Measurements from ENCODE around the gene AKAP3. TPM values are rescaled to one million over a fixed set of nuclear protein-coding genes. Genes with fewer than 3 reads are reported as not detected.

The AKAP3 gene
- total RNA-seq, 4 donors from 2014 or later: 2.0 to 7.7 (median 3.0) TPM

GRCh38 chr12:4665236-4665635 is 16.4 kb upstream of the AKAP3 start:
- intact Hi-C loops (cut with DNase I): no loop called here
- no peaks in the 10 kb centered on the region for H3K9me3 ChIP-seq
- WGBS, 2 donors: 94% methylated on average over 3 of the region's 3 CpGs

GRCh38 chr12:4663971-4664505 is 15.2 kb upstream of the AKAP3 start:
- intact Hi-C loops (cut with DNase I): no loop called here
- Histone ChIP-seq H3K9me3 (no peaks in the 10 kb centered on the region), H3K27ac (no peak overlapping the region), H3K4me1 (no peaks in the 10 kb centered on the region), H3K4me3 (replicated peaks in 1 of 3) (no peak overlapping the region), H3K36me3 (peaks cover 66 to 75% of the 10 kb centered on the region in 2 donors), H3K27me3 (no peaks in the 10 kb centered on the region)
- WGBS, 2 donors: 60 to 72% methylated on average over 3 of the region's 3 CpGs
- no peak for DNase-seq
- TF ChIP-seq CTCF (IDR thresholded peaks at IDR 0.05): no peak
- TF ChIP-seq POLR2A (IDR thresholded peaks at IDR 0.05): no peak

More at GRCh38 chr12:4665236-4665635, 16.4 kb upstream of the AKAP3 start:
- H3K27ac ChIP-seq: no peak overlapping the region
- TF ChIP-seq CTCF (IDR thresholded peaks at IDR 0.05) (no peak), POLR2A (IDR thresholded peaks at IDR 0.05) (no peak)
- H3K27me3 ChIP-seq: no peaks in the 10 kb centered on the region
- H3K4me3 ChIP-seq (replicated peaks in 1 of 3): no peak overlapping the region
- H3K36me3 ChIP-seq: peaks cover 66 to 75% of the 10 kb centered on the region in 2 donors
- DNase-seq: no peak
- no peaks in the 10 kb centered on the region for H3K4me1 ChIP-seq

- no peak overlapping the region for H3K27ac ChIP-seq
- H3K4me1 ChIP-seq: peaks cover 11 to 13% of the 10 kb centered on the region in 2 donors
- intact Hi-C loops (cut with DNase I): no loop called here
- 84 to 86% methylated on average over 2 of the region's 2 CpGs for WGBS, 2 donors
- no peaks in the 10 kb centered on the region for H3K27me3 ChIP-seq
- no peak for DNase-seq
- TF ChIP-seq POLR2A (IDR thresholded peaks at IDR 0.05): no peak
- no peak for TF ChIP-seq CTCF (IDR thresholded peaks at IDR 0.05)
- H3K36me3 ChIP-seq: peaks cover 15 to 33% of the 10 kb centered on the region in 2 donors
- H3K4me3 ChIP-seq (replicated peaks in 1 of 3): no peak overlapping the region
- no peaks in the 10 kb centered on the region for H3K9me3 ChIP-seq
These were observed 4.8 kb upstream of the AKAP3 start for GRCh38 chr12:4653691-4654090.

DNA sequence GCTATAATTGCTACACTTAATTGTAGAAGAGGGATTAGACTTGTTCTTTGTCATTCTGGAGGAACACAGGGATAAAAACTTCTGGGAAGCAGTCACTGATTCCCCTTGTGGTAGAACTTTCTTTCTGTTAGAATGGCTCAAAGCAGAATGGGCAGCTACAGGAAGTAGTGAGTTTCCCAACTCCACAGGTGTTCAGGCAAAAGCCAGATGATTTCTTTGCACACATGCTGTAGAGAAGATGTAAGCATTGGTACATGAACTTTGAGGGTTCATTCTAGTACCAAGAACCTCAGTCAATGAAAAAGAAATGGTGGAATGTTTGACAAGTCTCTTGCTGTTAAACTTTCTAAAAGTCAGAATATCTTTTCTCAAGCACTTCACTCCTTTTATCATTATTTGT is 4.4 kb upstream of the AKAP3 start:
- H3K27ac ChIP-seq: no peak overlapping the region
- TF ChIP-seq POLR2A (IDR thresholded peaks at IDR 0.05): no peak
- TF ChIP-seq CTCF (IDR thresholded peaks at IDR 0.05): no peak
- DNase-seq: no peak
- H3K27me3 ChIP-seq: no peaks in the 10 kb centered on the region
- no peak overlapping the region for H3K4me3 ChIP-seq (replicated peaks in 1 of 3)
- no peaks in the 10 kb centered on the region for H3K9me3 ChIP-seq
- H3K4me1 ChIP-seq: peaks cover 11 to 13% of the 10 kb centered on the region in 2 donors
- intact Hi-C loops (cut with DNase I): no loop called here
- peaks cover 15 to 32% of the 10 kb centered on the region in 2 donors for H3K36me3 ChIP-seq

DNA sequence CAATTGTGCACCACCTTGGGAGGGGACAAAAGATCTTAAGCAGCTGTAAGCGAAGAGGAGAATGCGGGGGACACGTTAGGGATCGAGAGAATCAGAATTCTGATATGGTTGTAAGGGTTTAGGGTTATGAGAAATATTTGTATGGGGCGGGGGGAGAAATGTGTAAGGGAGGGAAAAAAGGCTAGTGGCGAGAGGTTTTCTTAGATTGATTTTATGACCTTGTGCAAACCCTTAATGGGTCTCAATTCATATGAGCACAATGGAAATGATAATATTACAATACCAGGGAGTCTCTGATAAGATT is 459 bp upstream of the AKAP3 start:
- intact Hi-C loops (cut with DNase I): no loop called here
- Histone ChIP-seq H3K4me1 (peaks cover 13 to 17% of the 10 kb centered on the region in 2 donors), H3K27ac (peak overlapping the region; percentile 42 to 92 (median 82)), H3K9me3 (no peaks in the 10 kb centered on the region), H3K4me3 (replicated peaks in 1 of 3) (peak overlapping the region; percentile 13 to 63 (median 50)), H3K36me3 (peaks cover 0 to 2% of the 10 kb centered on the region in 2 donors), H3K27me3 (no peaks in the 10 kb centered on the region)
- DNase-seq: no peak
- no peak for TF ChIP-seq CTCF (IDR thresholded peaks at IDR 0.05)
- no peak for TF ChIP-seq POLR2A (IDR thresholded peaks at IDR 0.05)
- 0% methylated on average over 6 of the region's 6 CpGs for WGBS, 2 donors

All from thyroid gland (tissue), 4 donors.